ENCODE data around the gene PPP1R12B.
"Not testable (repeated sequence)": the region's sequence is repeated elsewhere in the genome, so short reads cannot be mapped to it uniquely, and the experiment has no call there.

The PPP1R12B gene

DNA sequence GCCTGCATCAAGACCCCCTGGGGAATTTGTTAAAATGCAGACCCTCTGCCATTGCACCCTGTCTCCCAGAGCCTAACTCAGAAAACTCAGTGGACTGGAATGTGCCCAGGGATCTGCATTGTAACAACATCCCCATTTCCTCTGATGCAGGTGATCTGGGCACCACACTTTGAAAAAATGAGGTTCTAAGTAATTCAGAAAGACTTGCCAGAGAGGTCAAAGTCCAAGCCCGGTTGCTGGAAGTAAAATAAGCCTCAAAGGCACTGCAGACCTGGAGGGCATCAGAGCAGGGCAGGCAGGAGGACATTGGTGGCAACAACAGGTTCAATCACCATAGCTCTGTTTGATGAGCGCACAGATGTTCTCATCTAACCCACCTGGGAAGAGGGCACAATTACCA lies 271.0 kb downstream of the PPP1R12B start:
- DNase-seq: no peak

DNA sequence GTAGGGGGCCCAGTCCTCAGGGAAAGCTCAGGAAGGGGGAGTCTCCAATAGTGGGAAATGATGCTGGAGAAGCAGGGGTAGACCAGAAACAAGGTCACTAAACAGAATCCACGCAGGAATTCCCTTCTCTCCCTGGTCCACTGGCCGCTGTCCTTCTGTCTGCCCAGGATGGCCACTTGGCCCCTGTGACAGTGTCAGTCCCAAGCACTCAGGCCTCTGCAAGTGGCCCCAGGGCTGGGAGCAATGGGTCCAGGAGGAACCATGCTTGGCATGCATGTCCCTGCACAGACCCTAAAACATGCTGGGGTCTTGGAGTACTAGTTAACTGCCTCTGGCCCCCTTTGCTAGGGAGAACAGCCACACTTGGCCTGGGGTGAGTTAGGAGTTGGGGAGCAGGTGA lies 271.5 kb downstream of the PPP1R12B start:
- not testable (repeated sequence) for DNase-seq

DNA sequence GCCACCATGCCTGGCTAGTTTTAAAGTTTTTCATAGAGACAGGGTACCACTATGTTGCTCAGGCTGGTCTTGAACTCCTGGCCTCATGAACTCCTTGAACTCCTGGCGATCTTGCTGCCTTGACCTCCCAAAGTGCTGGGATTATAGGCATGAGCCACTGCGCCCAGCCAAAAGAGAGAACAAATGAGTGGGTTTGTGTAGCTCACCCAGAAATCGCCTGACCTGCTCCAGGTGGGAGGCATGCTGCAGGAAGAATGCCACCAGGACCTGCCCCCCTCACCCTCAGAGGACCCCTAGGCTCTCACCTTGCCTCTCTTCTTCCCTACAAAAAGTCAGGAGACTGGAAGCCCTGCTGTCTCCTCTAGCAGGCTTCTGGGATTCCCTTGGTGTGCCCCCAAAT lies 272.9 kb downstream of the PPP1R12B start:
- DNase-seq: no peak

DNA sequence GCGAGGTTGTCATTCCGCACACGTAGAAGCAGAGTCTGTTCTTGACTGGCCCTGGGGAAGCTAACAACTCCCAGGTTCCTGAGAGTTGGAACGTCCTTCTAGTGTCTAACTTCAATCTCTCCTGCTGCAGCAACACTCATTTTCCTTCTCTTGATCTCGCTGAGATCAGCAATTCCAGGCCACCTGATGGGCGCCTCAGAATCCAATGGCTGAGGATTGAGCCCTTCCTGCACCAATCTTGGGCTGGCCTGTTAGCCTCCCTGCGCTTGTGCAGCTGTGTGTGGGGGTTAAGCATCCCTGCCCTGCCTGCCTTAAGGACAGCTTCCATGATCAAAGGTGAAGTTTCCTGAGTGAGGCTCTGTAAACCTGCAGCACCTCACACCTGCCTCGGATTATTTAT lies 273.9 kb downstream of the PPP1R12B start:
- no peak for DNase-seq

DNA sequence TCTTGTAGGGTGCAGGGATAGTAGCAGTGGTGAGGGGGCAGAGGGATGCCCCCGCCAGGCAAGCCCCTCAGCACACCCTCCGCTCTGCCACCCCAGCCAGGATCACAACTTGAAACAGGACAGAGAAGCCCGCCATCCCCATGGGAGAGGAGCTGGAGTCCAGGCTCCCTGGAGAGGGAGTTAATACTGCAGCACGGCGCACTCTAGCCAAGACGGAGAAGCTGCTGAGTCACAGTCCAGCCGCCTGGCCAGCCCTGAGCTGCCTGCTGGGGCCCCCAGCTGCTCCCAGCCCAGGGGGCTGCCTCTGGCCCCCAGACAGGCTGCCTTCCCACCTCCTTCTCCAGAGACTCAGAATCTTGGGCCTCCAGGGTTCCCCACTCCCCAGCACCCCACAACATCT lies 274.6 kb downstream of the PPP1R12B start:
- DNase-seq: no peak

DNA sequence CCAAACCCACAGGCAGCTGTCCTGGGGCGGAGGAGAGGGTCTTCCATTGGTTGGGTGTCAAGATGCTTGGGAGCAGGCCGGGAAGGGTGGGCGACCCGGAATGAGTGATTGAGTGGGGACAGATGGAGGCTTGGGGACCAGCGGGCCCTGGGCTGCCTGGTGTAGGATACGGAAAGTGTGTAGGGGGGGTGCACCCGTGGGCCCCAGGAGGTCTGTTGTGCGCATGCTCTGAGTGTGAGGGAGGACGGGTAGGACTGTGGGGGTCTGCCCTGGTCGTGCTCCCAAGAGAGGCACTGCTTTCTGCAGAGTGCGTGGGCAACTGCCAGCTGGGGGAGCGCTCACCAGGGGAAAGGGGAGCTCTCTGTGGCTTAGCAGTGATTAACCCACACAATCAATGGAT lies 275.0 kb downstream of the PPP1R12B start:
- not testable (repeated sequence) for DNase-seq

DNA sequence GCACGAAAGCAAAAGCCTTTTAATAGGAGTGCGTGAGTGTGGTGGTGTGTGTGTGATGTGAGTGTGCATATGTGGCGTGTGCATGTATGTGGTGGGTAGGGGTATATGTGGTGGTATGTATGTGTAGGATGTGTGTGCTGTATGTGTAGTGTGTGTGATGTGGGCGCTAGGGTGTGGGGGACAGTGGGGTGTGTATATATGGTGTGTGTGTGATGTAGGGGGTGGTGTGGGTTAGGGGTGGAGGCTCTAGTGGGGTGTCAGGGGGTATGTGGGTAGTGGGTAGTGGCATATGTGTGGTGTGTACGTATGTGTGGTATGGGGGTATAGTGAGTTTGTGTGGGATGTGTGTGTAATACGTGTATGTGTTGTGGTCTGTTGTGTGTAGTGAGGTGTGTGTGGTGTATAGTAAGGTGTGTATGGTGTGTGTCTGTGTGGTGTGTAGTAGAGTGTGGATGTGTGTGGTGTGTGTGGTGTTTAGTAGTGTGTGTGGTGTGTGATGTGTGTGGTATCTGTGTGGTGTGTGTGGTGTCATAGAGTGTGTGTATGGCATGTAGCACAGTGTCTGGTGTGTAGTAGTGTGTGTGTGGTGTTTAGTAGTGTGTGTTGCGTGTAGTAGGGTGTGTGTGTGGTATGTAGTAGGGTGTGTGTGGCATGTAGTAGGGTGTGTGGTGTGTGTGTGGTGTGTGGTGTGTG lies 275.7 kb downstream of the PPP1R12B start:
- DNase-seq: no peak

DNA sequence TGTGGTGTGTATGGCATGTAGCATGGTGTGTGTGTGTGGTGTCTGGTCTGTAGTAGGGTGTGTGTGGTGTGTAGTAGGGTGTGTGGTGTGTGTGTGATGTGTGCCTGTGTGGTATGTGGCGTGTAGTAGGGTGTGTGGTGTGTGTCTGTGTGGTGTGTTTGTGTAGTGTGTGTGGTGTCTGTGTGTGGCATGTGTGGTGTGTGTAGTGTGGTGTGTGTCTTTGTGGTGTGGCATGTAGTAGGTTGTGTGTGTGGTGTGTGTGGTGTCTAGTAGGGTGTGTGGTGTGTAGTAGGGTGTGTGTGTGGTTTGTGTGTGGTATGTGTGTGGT lies 276.2 kb downstream of the PPP1R12B start:
- DNase-seq: no peak

DNA sequence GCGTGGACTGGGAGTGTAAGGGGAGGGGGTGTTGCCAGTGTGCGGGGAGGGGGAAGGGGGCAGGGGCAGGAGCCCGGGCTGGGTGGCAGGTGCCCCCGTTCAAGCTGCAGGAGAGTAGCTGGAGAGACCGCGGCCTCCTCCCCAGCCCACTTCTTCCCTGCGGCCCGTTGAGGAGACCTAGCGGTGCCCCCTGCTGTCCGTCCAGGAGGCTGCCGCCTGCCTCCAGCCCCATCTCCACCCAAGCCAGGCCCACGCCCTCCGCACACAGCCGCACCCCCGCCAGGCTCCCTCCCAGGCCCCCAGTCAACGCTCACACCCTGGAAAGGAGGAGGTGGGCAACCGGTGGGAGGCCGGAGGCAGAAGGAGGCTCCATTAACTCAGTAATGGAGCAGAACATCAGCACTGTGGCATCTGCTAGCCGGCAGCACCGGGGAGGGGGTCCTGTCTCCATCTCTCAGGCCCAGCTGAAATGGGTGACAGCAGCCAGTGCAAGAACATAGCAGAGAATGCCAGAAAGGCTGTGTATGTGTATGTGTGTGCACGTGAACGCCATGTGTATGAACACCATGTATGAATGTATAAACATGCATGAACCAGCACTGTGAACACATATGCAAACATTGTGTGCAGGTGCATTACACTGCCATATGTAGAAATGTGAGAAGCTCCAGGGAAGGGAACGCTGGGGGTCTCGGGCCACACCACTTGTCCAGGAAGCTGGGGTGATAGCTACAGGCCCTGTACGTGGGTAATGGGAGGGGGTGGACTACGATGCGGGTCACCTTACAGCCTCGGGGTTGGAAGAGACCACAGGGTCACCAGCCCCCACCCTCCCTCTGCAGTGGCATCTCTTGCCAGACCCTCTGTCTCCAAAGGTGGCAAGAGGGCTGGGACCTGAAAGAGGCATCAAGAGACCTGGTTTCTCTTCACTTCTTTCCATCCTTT lies 277.2 kb downstream of the PPP1R12B start:
- no peak for DNase-seq

DNA sequence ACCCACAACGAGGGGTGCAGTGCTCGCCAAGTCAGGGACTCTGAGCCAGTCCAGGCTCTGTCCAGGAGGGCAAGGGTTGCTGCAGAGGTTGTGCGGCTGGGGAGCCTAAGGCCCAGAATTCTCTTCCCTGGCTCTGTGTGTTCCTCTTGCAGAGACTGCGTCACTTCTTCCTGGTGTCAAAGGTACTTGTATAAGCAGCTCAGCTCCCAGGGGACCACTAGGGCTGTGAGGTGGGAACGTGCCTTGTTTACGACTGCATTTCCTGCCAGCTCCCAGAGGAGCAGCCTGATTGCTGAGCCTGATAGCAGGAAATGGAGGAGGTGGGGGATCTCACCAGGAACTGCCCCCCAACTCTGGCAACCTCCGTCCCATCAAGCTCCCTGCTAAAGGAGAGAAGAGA lies 278.5 kb downstream of the PPP1R12B start:
- not testable (repeated sequence) for DNase-seq

DNA sequence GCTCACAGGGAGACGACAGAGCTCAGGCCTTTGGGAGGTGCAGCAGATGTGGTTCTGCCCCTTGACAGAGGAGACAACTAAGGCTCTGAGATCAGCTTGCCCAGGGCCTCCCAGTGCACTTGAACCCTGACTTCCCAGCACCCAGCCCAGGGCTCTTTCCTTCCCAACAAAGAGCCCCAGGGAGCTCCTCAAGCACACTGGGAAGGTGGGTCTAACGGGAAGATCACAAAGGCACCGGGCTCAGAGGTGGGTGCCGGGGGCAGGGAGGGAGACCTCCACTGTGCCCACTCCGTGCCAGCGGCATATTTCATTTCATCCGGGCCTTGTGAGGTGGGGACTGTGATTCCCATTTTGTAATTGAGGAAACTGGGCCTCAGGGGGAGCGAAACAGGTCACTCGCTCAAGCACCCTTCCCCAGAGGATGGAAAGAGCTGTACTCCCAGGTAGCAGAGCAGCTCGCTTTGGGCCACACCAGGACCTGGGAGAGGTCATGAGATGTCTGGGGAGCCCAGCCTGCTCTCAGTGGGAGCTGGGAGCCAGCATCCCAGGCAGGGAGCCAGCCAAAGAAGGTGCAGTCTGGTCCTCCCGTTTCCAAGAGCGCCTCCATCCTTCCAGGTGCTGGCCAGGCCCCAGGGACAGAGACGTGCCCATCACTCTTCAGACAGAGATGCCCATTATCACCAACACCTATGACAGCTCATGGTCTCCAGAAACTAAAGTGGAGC lies 279.5 kb downstream of the PPP1R12B start:
- no peak for DNase-seq

DNA sequence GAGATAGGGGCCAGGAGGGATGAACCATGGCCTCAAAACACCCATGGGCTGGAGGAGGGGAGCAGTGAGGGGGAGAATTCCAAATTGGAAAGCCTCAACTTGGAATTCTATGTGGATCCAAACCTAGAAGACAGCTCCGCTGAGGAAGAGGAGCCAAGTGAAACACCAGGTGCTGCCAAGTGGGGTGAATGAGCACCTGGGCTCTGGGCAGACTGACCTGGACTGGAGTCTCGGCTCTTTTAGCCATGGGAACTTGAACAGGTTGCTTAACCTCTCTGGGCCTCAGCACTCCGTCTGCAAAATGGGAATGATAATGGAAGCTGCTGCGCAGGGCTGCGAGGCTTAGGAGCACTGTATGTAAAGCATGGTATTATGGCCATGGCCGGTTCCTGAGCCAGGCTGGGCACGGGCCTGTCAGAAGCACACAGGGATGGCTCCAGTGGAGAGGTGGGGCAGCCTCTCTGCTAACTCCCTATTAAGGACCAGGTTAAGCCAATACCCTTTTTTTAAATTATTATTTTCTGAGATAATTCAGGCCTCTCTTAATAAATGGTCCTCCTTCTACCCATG lies 280.2 kb downstream of the PPP1R12B start:
- no peak for DNase-seq

DNA sequence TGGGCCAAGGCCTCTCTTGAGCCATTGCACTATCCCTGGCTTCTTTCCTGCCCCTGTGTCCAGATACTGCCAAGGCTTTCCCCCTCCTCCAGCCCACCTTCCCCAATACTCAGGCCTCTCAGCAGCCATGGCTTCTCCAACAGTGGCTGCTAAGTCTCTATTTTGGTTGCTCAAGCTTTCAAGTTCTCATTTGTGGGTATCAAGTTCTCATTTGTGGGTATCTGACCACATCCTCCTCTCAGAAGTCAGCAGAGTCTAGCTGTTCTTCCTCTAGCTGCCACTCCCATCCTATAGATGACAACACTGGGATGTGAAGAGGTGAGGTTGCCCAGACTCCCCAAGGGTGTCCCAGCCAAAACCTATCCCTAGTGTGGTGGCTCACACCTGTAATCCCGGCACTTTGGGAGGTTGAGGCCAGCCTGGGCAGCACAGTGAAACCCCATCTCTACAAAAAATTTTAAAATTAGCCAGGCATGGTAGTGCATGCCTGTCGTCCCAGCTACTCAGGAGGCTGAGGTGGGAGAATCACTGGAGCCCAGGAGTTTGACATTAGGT lies 280.8 kb downstream of the PPP1R12B start:
- DNase-seq: not testable (repeated sequence)

DNA sequence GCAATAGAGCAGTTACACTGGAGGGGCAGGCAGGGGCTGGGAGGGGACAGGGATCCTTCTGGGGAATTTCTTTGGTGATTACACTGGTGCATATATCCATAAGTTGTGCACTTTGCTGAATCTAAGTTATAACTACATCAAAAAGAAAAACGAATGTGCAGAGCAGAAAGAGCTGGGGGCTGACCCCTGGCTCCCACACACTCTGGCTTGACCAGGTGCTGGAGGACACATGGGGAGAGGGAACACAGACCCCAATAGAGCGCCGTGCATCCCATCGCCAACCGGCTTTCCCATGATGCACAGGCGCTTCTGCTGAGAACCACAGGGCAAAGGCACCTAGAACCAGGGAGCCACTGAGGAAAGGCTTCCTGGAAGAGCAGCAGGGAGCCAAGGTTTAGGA lies 281.6 kb downstream of the PPP1R12B start:
- DNase-seq: not testable (repeated sequence)

DNA sequence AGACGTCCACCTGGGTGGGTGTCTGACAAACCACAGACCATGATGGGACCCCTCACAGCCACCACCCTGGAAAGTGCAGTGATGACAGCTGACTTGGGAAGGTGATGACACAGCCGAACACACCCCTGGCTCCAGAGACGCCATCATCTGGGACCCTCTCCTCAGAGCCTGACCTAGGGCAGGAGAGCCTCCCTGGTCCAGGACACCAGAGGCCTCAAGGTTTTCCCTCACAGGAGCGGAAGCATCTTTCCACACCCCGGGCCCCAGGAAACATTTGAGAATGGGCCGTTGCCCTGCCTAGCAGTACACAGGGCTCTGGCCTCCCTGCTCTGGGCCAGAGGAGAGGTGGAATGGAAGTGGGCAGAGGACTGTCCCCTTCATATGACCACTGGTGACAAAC lies 282.0 kb downstream of the PPP1R12B start:
- DNase-seq: no peak

DNA sequence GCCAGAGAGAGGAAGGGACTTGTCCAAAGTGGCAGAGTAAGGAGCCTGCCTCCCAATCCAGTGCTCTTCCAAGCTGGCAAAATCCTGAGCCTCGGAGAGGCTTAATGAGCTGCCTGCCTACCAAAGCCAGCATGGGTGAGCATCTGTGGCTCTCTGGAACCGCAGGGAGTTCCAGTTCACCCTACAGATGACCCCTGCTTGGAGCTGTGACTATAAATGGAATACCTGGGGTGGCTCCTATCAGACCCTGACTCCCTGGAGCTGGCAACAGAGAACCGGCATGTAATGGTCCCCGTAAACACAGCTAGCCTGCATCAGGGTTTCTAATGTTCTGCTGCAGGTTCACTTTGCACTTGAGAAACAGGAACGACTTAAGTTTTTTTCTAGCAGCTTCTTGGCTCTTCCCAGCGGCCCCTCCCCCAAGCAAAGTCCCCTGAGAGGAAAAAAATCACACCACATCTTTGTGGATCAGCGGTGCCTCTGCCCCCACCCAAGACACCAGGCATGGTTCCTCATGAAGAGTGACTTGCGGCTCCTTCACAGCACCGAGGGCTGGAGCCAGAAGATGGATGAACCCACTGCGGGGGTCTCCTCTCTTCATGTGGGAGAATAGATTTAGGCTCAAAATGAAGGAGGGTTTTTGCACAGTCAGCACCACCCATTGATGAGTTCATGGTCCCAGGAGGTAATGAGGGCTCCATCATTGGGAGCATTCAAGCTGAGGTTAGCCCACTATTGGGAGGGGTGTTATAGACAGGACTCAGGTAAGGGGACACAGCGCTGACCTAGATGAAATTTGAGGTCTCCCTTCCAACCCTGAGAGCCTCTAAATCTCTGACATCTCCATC lies 282.8 kb downstream of the PPP1R12B start:
- DNase-seq: no peak

DNA sequence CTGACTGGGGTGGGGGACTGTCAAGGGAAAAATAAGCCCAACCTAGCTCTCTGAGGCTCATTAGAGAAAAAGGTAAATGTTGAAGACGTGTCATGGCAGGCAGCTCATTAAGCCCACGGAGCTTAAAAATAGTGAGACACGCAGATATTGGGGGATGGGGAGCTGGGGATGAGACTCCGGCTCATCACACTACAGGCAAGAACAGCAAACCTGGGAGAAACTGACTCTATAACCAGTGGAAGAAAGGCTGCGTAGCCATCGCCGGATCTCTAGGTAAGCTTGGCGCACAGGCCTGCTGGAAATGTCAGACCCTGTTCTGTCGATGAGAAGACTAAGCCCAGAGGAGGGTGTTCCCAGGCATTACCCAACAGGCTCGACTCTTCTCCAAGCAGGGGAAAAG lies 283.7 kb downstream of the PPP1R12B start:
- no peak for DNase-seq

DNA sequence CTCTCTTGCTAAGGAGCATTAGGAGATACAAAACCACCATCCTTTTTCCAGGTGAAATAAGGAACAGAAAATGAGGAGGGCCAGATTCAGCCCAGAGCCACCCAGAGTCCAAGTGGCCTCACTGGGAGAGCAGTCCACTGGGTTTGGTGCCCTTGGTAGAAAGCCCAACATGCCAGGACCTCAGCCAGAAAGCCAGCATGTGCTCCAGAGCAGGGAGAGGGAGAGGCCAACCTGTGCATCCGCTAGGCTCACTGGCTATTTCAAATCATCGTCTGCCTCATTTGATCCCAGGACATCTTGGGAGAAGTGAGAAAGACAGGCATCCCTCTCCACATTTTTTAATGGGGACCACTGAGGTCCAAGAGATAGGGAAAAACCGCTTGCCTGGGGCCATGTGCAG lies 287.7 kb downstream of the PPP1R12B start:
- not testable (repeated sequence) for DNase-seq

DNA sequence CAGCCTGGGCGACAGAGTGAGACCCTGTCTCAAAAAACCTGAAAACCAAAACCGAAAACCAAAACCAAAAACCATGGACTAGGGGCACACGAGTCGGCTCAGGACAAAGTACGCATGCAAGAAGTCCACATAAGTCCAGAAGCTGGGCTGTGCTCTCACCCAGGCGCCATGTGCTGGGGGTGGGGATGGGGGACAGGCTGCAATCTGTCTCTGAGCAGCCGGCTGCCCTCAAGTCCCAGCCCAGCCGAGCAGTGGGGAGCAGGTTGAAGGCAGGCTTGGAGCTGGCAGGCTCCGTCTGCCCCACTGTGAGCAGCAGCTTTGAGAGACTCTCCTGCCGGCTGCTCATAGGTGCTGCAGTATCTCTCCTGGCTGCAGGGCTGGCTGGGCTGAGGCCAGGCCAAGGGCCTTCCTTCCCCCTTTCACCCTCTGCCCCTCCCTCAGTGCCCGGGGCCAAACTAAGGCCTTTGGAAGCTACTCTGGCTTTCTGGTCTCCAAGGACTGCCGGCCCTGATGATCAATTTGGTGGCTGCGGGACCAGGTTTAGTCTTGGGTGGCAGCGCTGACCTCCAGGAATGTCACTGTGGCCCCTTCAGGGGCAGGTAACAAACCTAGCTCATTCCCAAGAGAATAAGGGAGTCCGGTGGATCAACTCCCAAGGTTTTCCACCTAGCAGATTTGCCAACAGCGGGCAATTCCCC lies 289.0 kb downstream of the PPP1R12B start:
- DNase-seq: not testable (repeated sequence)

DNA sequence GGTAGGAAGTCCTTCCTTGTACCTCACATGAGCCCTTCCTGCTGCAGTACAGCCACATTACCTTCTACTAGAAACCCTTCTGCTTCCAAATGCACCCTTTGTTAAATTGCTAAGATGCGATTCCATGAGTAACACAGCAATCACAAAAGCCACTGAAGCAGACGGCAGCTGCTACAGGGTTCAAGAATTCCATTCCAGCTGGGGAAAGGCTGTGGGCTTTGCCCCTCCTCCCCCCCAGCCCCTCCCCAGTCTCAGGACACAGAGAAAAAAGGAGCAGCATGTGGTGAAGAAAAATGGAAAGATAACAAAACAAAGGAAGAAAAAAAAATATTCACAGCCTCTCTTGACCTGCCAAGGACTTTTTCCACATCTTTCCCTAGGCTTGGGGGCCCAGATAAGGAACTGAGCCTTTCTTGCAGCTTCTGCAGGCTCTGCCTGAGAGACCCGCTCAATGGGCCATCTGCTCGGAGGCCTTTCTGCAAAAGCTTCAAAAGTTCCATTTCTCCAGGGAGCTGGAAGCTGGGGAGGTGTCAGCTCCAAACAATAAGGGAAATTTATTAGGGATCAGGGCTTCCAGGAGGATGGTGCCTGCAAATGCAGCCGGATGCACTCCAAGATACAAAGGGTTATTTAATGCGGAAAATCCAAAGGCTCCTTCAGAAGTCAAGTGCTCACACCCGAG lies 289.7 kb downstream of the PPP1R12B start:
- no peak for DNase-seq

Data from NCI-H1105 (cell line).